Putamen (tissue), 1 donor: ENCODE data around the gene BCAP31.
A peak's percentile ranks its signal among the peaks of the same experiment; 100 is the strongest.
"Not testable (repeated sequence)": the region's sequence is repeated elsewhere in the genome, so short reads cannot be mapped to it uniquely, and the experiment has no call there.

Source experiments
- DNase-seq: peaks from one replicate; pipeline ENCODE4 v3.0.0-alpha.2; 2016; ENCODE audit warnings: low spot score

BCAP31 gene

GRCh38 chrX:153733651-153734240, 9.6 kb upstream of the BCAP31 start:
- no peak for DNase-seq

- DNase-seq, result no peak
Measured at GRCh38 chrX:153732401-153732800, 8.2 kb upstream of the BCAP31 start.

- DNase-seq, result no peak
Measured at GRCh38 chrX:153731845-153732215, 7.6 kb upstream of the BCAP31 start.

- DNase-seq, result no peak
Measured at GRCh38 chrX:153731117-153731844, 7.1 kb upstream of the BCAP31 start.

- DNase-seq, result not testable (repeated sequence)
Measured at GRCh38 chrX:153730115-153730514, 5.9 kb upstream of the BCAP31 start.

GRCh38 chrX:153728951-153729631, 4.9 kb upstream of the BCAP31 start:
- DNase-seq, result no peak

- no peak for DNase-seq
Measured at GRCh38 chrX:153728095-153728494, 3.9 kb upstream of the BCAP31 start.

GRCh38 chrX:153727123-153727931, 3.1 kb upstream of the BCAP31 start:
- peak; percentile 74 for DNase-seq

GRCh38 chrX:153726286-153727122, 2.3 kb upstream of the BCAP31 start:
- peak; percentile 59 for DNase-seq

- no peak for DNase-seq
Measured at GRCh38 chrX:153725832-153726285, 1.7 kb upstream of the BCAP31 start.

- DNase-seq, result no peak
Measured at GRCh38 chrX:153725039-153725831, 1.0 kb upstream of the BCAP31 start.

- no peak for DNase-seq
Measured at GRCh38 chrX:153723351-153724251, 586 bp downstream of the BCAP31 start.

GRCh38 chrX:153722704-153723350, 1.4 kb downstream of the BCAP31 start:
- DNase-seq, result no peak

GRCh38 chrX:153719701-153720100, 4.5 kb downstream of the BCAP31 start:
- DNase-seq, result no peak

GRCh38 chrX:153719238-153719637, 4.9 kb downstream of the BCAP31 start:
- DNase-seq, result no peak

GRCh38 chrX:153717445-153717844, 6.7 kb downstream of the BCAP31 start:
- no peak for DNase-seq

GRCh38 chrX:153714256-153714655, 9.9 kb downstream of the BCAP31 start:
- DNase-seq, result no peak

- DNase-seq, result no peak
Measured at GRCh38 chrX:153709726-153710674, 14.2 kb downstream of the BCAP31 start.
